ENCODE data around the gene HECA. TPM values are rescaled to one million over a fixed set of nuclear protein-coding genes. Genes with fewer than 3 reads are reported as not detected.
"Not testable (repeated sequence)": the region's sequence is repeated elsewhere in the genome, so short reads cannot be mapped to it uniquely, and the experiment has no call there.

The HECA gene
- total RNA-seq, 1 experiment from 2014 or later, result 14.2 TPM

DNA sequence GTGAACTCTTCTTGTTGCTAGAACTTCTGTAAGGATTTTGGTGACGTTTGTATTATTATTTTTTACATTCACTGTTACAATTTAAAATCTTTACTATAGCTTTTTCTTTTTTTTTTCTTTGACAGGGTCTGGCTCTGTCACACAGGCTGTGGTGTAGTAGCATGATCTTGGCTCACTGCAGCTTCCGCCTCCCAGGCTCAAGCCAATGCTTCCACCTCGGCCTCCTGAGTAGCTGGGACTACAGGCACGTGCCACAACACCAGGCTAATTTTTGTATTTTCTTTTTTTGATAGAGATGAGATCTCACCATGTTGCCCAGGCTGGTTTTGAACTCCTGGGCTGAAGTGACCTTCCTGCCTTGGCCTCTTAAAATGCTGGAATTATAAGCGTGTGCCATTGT is 21.2 kb downstream of the HECA start:
- in situ Hi-C loops (cut with HindIII; ENCODE audit: low sequenced_read_pairs), result no loop called here
- DNase-seq (ENCODE audit: low spot score), result no peak

DNA sequence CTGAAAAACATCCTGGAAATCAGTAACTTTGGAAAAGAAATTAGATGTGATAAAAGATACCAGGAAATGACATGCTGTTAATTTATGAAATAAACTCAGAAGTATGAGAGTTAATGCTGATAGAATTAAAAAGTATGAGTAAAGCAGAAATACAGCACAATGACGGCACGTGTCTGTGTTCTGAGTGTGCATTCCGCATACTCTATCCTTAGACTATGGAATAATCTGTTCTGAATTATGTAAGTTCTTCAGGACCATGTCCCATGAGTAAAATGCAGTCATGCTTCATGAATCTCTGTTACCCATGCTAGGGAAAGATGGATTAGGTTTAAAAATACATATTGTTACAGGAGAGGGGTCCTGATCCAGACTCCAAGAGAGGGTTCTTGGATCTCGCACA is 21.7 kb downstream of the HECA start:
- in situ Hi-C loops (cut with HindIII; ENCODE audit: low sequenced_read_pairs), result no loop called here
- DNase-seq (ENCODE audit: low spot score), result no peak

DNA sequence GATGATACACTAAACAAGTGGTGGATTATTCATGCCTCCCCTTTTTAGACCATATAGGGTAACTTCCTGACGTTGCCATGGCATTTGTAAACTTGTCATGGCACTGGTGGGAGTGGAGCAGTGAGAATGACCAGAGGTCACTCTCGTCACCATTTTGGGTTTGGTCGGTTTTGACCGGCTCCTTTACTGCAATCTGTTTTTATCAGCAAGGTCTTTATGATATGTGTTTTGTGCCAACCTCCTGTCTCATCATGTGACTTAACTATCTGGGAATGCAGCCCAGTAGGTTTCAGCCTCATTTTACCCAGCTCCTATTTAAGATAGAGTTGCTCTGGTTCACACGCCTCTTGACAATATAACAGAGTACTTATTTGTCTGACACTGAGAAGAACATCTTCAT is 22.2 kb downstream of the HECA start:
- DNase-seq (ENCODE audit: low spot score); in situ Hi-C loops (cut with HindIII; ENCODE audit: low sequenced_read_pairs): not testable (repeated sequence)

DNA sequence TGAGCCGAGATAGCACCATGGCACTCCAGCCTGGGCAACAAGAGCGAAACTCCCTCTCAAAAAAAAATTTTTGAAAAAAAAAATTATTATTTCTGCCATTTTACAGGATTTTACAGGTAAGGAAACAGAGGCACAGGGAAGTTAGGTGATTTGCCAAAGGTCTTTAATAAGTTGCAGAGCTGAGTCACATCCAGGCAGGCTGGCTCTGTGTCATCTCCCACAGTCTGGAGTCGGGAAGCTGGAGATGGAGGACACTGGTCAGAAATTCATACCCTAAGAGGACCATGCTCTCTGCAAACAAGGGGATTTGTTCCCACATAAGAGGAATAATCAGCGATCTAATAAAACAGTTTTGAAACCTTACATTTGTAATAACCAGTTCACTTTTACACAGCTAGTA is 24.1 kb downstream of the HECA start:
- DNase-seq (ENCODE audit: low spot score), result no peak
- in situ Hi-C loops (cut with HindIII; ENCODE audit: low sequenced_read_pairs), result no loop called here

DNA sequence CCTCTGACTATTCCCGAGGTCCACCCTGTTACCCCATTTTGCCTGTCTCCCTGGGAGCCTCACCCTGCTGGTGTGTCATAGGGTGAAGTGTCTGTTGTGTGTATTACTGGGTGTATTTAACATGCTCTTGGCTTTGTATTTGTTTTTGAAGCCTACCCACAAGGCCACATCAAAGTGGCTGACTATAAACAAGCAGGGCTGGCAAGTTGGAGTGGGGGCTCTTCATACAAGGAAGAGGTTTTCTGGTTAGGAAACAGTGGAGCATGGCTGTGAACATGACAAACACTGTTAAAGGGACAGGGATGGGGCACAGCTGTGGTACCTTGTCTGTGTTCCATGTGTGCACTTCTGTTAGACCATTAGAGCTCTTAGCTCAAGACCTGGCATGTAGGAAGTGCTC is 26.3 kb downstream of the HECA start:
- DNase-seq (ENCODE audit: low spot score), result no peak
- in situ Hi-C loops (cut with HindIII; ENCODE audit: low sequenced_read_pairs), result no loop called here

DNA sequence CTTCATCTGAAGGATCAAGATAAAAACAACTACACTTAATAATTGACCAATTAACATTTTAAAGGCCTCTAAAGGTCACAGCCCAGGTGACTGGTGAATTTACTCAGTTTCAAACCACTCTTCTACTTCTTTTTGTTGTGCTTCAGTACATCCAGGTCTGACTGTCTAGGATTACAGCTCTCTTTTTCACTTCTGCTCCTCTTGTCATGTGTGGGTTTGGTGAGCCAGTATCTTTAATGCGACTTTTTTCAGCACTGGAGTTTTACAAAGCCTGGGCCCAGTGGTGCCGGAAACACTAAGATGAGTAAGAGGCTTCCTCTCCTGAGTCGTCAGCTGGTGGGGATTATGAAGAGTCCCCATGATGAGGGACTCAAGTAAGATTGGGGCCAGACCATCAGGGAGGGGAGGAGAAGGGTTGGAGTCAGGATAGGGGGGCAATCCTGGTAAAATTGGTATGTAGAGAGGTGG is 27.0 kb downstream of the HECA start:
- no peak for DNase-seq (ENCODE audit: low spot score)
- in situ Hi-C loops (cut with HindIII; ENCODE audit: low sequenced_read_pairs), result no loop called here

DNA sequence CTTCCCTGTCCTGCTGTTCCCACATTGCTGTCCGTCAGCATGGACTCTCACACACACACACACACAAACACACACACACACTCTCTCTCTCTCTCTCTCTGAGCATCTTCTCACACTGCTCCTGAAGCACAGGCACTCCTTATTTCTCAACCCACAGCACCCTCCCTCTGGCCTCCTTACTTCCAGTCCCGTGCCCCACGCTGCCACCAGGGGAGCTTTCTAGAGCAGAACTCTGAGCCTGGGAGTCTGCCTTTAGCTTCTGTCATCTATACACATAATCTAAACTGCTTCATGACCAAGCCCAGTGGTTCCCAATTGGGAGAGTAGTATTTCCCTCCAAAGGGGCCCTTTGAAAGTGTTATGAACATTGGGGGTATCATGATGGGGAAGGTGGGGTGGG is 29.1 kb downstream of the HECA start:
- DNase-seq (ENCODE audit: low spot score), result no peak
- in situ Hi-C loops (cut with HindIII; ENCODE audit: low sequenced_read_pairs), result no loop called here

DNA sequence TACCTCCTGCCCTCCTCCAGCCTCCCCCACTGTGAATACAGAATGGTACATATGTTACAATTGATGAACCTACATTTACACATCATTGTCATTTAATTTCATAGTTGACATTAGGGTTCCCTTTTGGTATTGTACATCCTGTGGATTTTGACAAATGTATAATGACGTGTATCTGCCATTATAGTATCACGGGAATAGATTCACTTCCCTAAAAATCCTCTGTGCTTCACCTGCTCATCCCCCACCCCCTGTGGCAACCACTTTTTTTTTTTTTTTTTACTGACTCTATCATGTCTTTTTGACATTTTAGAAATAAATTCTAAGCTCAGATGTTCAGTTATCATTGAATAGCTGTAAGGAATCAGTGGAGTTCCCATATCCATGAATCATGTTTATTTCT is 30.4 kb downstream of the HECA start:
- DNase-seq (ENCODE audit: low spot score), result no peak
- in situ Hi-C loops (cut with HindIII; ENCODE audit: low sequenced_read_pairs), result no loop called here

DNA sequence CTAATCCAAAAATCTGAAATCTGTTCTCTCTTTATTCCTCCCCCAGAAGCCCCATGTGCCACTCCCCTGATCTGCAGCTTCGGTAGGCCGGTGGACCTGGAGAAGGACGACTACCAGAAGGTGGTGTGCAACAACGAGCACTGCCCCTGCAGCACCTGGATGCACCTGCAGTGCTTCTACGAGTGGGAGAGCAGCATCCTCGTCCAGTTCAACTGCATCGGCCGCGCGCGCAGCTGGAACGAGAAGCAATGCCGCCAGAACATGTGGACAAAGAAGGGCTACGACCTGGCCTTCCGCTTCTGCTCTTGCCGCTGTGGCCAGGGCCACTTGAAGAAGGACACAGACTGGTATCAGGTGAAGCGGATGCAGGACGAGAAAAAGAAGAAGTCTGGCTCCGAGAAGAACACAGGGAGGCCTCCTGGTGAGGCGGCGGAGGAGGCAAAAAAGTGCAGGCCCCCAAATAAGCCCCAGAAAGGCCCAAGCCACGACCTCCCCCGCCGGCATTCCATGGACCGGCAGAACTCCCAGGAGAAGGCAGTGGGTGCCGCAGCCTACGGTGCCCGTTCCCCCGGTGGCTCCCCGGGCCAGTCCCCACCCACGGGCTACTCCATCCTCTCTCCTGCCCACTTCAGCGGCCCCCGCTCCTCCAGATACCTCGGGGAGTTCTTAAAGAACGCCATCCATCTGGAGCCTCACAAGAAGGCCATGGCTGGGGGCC is 31.5 kb downstream of the HECA start:
- no peak for DNase-seq (ENCODE audit: low spot score)

DNA sequence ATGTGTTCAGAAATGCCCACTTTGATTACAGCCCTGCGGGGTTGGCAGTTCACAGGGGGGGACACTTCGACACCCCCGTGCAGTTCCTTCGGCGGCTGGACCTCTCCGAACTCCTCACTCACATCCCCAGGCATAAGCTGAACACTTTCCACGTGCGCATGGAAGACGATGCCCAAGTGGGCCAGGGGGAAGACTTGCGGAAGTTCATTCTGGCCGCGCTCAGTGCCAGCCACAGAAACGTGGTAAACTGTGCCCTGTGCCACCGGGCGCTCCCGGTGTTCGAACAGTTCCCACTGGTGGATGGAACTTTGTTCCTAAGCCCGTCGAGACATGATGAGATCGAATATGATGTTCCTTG is 32.1 kb downstream of the HECA start:
- in situ Hi-C loops (cut with HindIII; ENCODE audit: low sequenced_read_pairs), result no loop called here

More for the DNA sequence above, 31.5 kb downstream of the HECA start:
- in situ Hi-C loops (cut with HindIII; ENCODE audit: low sequenced_read_pairs), result no loop called here

DNA sequence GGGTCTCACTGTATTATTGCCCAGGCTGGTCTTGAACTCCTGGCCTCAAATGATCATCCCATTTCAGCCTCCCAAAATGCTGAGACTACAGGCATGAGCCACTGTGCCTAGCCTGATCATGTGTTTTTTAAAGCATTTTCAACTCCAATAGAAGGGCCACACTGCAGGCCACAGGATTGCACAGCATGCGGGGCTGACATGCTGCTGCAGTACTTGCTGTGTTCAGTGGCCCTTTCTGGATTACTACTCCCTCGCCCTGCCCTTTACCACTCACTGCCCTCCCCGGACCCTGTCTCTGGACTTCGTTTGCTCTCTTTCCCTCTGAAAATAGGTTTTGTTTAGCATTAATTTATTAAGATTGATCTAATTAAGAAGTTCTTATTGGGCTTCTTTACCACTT is 37.3 kb downstream of the HECA start:
- DNase-seq (ENCODE audit: low spot score), result no peak
- in situ Hi-C loops (cut with HindIII; ENCODE audit: low sequenced_read_pairs), result no loop called here

More for the DNA sequence above, 32.1 kb downstream of the HECA start:
- no peak for DNase-seq (ENCODE audit: low spot score)

DNA sequence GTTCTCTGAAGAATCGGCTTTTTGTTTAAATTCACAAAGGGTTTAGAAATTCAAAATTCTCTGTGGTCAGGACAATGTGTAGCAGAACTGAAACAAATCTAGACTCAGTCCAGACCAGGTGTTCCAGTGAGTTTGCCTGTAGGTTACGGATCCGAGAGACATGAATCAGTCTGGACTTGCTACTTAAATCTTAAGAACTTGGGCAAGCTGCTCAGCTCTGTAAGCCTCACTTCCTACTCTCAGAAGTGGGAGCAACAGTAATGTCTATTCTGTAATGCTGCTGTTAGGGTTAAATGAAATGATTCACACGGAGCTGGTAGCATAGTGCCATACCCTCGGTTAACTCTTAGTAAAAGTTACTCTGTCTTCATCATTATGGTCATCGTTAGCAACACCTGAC is 37.7 kb downstream of the HECA start:
- DNase-seq (ENCODE audit: low spot score), result no peak
- in situ Hi-C loops (cut with HindIII; ENCODE audit: low sequenced_read_pairs), result no loop called here

DNA sequence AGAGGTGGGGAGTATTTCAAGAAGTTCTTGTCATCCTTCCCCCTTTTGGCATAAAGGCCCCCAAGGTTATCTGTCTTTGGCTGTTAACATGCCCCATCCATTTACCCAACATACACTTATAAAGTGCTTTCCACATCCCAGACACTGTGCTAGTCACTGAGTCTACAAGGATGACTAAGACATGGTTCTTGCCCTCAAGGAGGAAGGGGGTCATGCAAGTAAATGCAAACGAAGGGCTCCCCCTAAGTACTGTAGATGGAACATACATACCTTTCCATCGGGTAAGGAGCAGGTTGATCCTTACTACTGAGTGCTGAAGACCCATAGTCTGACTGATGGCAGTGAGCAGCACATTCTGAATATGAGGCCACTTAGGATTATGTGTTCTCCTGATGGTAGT is 38.3 kb downstream of the HECA start:
- DNase-seq (ENCODE audit: low spot score), result no peak
- in situ Hi-C loops (cut with HindIII; ENCODE audit: low sequenced_read_pairs), result no loop called here

DNA sequence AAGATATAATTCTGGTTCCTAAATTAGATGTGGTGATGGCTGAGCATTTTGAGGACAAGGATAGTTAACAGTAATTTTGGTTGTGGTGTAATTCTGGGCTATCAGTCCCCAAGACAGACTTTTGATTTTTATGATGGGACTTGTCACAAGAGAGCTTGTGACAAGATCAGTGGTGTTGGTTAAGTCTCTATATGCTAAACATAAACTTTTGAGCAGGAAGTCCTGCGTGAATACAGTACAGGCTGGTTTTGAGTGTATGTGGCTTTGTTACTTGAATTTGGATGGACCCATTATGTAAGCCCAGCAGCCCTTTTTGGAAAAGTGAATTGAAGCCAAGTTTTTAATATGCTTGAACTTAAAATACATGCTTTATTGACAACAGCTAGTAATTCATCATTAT is 38.9 kb downstream of the HECA start:
- in situ Hi-C loops (cut with HindIII; ENCODE audit: low sequenced_read_pairs), result no loop called here
- DNase-seq (ENCODE audit: low spot score), result no peak

DNA sequence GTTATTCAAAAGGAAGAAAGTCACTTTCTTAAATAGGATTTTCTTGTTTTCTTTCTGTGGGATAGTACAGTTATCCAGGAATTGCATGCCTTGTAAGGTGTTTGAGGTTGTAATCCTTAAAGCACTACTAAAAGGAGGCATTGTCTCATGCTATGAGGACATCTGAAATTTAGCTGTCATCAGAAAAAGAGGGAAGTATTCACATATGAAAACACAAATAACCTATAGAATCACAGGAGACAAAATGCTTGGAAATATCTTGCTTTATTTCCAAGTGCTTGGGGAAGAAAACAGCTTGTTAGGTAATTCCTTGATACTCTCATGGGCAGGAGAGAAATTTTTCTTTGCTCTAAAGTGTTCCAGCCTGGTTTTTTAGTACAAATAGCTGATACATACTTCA is 40.1 kb downstream of the HECA start:
- no peak for DNase-seq (ENCODE audit: low spot score)
- in situ Hi-C loops (cut with HindIII; ENCODE audit: low sequenced_read_pairs), result no loop called here

DNA sequence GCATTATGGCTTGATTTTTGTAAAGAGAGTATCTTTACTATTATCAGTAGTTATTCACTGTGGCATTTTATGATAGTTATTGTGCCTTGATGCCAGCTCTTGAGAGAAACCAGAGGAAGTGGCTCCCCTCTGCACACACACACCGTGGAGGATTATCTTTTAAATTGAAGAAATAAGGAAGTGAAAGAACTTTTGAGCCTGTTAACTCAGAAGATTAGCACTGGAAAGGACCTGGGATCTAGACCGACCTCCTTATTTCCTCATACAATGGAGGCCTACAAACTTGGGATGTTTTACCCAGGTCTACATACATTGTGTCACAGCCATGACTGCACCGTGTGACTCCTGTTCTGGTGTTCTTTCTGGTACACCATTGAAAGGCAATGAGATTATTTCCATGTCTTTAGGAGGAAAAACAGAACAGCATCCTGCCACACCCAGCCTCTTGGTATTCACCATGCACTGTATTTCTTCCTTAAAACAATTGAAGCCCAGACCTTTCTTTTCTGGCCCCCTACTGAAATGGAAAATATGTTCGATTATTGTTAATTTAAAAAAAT is 40.6 kb downstream of the HECA start:
- in situ Hi-C loops (cut with HindIII; ENCODE audit: low sequenced_read_pairs), result no loop called here
- DNase-seq (ENCODE audit: low spot score), result no peak

DNA sequence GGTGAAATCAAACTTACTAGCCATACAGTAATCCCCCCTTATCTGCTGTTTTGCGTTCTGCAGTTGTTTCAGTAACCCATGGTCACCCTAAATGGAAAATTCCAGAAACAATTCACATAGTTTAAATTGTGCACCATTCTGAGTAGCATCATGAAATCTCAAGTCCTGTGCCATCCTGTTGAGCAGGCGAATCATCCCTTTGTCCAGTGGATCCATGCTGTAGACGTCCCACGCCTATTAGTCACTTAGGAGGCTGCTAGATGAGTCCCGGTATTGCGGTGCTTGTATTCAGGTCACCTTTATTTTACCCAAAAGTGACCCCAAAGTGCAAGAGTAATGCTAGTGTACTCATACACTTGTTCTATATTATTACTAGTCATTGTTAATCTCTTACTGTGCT is 46.4 kb downstream of the HECA start:
- no peak for DNase-seq (ENCODE audit: low spot score)
- in situ Hi-C loops (cut with HindIII; ENCODE audit: low sequenced_read_pairs), result no loop called here

DNA sequence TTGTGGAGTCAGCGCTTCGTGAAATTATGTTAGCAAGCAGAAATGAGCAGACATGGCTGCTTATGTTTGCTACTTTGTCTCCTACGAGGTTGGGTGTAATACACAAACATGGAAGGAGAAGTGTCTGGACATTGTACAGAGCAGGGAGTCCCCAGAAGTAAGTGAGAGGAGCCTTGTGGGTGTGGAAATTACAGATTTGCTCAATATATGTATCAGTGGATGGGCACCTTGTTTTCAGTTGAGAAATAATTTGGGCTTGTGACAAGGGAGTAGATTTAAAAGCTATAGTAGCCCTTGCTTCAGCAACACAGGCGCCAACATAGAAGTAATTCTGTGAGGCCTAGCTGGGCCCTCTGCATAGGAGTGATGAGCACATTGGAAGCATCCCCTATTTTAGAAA is 49.2 kb downstream of the HECA start:
- in situ Hi-C loops (cut with HindIII; ENCODE audit: low sequenced_read_pairs), result no loop called here
- DNase-seq (ENCODE audit: low spot score), result no peak

DNA sequence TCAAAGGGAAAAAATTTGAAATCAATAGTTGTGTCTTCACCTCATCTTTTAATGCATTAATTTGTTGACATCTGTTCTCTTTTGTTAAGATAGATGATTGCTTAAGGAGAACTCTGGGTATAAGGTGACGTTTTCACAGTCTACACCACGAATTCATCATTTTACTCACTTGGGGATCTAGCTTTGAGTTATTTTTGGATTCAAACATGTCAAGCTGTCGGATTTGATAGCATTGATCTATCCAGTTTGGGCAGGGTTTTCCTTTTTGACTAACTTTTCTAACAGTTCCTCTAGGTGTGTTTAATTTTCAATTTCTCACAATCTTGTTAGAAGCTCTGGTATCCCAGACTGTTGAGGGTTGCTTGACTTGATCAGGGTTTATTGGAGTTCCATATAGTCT is 49.6 kb downstream of the HECA start:
- no peak for DNase-seq (ENCODE audit: low spot score)
- in situ Hi-C loops (cut with HindIII; ENCODE audit: low sequenced_read_pairs), result no loop called here

DNA sequence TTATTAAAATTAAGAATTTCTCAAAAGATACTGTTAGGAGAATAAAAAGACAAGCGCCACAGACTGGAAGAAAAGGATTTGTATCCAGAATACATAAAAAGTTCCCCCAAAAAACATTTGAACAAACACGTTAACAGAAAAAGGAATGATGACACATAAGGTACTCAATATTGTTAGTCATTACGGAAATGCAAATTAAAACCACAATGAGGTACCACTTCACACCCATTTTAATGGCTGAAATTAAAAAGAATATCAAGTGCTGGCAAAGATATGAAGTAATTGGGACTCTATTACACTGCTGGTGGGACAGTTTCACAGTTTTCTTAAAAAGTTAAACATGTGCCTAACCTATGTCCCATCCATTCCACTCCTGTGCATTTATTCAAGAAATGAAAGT is 51.4 kb downstream of the HECA start:
- in situ Hi-C loops (cut with HindIII; ENCODE audit: low sequenced_read_pairs), result no loop called here
- no peak for DNase-seq (ENCODE audit: low spot score)

DNA sequence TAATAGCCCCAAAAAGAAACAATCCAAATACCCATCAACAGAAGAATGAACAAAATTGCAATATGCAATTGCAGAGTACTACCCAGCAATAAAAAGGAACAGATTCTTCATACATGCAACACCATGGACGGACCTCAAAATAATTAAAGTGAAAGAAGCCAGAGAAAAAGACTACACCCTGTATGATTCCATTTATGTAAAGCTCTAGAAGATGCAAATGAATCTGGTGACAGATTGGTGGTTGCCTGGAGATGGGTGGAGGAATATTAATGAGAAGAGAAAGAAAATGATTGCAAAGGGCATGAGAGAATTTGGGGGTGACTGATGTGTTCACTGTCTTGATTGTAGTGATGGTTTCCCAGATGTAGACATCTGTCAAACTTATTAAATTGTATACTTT is 51.8 kb downstream of the HECA start:
- no peak for DNase-seq (ENCODE audit: low spot score)
- in situ Hi-C loops (cut with HindIII; ENCODE audit: low sequenced_read_pairs), result no loop called here
